ENCODE results near the gene DIAPH2.
A peak's percentile ranks its signal among the peaks of the same experiment; 100 is the strongest.
"Not testable (repeated sequence)": the region's sequence is repeated elsewhere in the genome, so short reads cannot be mapped to it uniquely, and the experiment has no call there.

DIAPH2 gene

DNA sequence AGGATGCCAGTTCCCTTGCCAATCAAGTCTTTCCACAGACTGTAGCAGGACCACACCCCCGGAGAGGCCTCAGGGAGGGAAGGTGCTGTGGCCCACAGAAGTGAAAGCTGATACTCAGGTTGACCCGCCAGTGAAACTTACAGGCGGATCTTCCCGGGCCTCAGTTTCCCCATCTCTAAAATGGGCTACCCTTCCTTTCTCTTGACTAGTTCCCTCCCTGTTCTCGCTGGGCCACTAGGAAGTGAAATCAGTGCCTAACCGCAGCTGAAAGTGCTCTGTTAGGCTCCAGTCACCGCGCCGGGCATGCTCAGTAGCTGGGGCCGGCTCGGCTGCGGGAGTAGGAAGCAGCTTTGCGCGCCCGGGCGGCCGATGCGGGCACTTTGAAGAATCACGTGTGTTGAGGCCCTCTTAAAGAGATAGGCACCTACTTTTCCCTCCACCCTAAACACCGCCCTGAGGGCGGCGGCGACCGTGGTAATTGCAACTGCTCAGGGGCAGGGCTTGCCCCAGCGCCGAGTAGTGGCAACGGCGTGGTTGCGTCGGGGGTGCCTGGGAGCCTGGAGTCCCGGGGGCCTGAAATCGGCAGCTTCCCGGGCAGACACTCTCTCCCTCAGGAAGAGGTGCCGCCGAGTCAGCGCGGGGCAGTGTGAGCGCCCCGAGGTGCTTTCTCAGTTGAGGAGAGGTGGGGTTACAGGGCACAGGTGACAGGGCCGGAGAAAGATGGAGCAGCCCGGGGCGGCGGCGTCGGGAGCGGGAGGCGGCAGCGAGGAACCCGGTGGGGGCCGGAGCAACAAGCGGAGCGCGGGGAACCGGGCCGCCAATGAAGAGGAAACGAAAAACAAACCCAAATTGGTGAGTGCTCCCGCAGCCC lies at the start of gene DIAPH2:
Gene DIAPH2, plus strand, starts transcription at position 504 of the 871 bp plus-strand sequence.
- peak; percentile 79 for DNase-seq

DNA sequence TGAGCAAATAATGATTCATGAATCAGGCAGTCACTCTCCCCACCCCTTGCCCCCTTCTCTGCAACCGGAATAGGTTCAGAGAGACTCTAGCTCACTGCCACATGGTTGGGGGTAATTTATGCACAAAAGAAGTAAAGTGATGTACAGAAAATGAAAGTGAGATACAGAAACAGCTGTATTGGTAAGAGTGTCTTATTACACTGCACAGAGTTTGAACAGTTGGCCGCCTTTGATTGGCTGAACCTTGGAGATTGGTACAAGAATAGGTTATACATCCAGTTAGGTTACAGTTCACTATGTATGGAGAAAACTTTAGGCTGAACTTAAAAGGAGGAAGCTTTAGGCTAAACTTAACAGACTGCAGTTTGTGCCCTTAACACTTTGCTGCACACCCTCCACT lies 34.6 kb upstream of the DIAPH2 start:
- DNase-seq, result no peak

GRCh38 chrX:96655947-96656623 lies 28.6 kb upstream of the DIAPH2 start:
- no peak for DNase-seq

DNA sequence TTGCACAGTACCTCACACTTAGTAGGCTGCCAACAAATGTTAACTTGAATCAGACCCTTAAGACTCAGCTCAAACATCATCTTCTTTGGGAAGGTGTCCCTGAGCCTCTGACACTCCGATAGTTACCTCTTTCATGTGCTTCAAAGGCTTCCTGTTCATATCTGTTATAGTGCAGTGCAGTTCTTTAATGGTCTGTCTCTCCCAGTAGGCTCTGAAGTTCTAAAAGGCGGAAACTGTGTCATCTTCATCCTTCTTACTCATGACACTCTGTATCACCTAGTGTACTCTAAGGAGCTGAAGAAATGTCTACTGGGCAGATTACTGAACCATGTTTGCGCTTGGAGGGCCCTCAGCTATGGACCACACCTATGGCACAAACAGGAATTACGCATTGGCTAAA lies 2.1 kb upstream of the DIAPH2 start:
- no peak for DNase-seq

GRCh38 chrX:96683997-96684338 lies 674 bp upstream of the DIAPH2 start:
- DNase-seq, result no peak

DNA sequence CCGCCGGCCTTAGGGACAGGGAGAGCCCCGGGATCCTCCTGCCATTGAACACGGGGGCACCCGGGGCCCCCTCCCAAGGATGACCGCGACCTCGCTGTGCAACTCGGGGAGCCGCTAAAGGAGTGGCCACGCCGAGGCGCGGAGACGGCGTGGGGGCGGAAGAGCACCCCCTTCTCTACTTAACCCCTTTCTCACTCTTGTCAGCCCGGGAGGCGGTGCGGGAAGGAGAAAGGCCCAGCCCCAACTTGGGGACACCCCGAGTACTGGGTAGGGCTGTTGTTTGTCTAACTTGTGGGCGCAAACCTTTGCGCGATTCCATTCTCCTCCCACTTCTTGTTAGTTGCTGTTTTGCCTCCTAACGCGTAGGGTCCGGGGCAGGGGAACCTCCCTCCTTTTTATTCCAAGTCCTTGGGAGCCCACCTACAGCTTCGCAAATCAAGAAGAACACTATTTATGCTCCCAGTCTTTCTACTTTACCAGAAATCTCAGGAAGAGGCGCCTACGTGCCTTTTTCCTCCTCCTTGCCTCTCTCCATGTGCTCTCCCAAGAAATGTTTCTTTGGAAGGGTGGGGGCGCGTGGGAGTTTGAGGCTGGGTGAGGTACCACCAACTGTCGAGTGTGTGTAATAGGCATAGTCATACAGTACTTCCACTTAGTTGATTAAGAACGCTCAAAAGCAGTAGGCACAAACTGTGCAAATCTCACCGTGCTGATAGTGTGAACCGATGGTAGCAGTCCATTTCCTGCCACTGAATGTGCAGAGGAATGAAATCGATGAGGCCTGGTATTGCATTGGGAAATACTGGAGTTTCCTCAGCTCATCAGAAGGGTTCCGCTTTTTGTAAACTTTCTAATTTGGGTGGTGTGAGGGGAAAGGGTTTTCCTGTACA lies 813 bp downstream of the DIAPH2 start:
- peak; percentile 56 for DNase-seq

DNA sequence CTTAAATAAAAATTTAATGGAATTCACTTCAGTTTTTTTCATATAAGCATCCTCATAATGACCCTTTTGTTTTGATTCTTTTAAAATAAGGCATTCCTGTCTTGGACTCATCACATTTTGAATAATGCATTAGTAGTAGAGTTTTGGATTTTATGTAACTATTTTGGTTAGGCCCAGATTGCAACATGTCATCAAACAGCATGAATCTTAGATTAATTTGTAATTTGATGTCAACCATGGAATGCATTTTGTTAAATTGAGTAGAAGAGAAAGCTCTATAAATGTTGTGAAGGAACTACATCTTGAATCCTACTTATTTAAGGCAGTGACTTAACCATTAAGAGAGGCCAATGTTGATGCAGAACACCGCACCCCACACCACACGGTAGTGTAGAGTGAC lies 3.1 kb downstream of the DIAPH2 start:
- DNase-seq, result no peak

DNA sequence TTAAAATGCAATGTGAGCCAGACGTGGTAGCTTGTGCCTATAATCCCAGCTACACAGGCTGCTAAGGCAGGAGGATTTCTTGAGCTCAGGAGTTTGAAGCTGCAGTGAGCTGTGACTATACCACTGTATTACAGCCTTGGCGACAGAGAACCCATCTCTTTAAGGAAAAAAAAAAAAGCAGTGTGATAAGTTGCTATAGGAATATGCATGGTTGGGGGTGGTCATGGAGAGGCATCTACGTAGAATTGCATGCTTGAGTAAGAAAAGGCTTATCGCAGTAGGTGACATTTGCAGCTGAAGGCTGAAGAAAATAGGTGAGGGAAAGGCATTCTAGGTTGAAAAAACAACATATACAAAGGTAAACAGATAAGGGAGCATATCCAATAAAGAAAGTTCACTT lies 4.1 kb downstream of the DIAPH2 start:
- DNase-seq, result no peak

DNA sequence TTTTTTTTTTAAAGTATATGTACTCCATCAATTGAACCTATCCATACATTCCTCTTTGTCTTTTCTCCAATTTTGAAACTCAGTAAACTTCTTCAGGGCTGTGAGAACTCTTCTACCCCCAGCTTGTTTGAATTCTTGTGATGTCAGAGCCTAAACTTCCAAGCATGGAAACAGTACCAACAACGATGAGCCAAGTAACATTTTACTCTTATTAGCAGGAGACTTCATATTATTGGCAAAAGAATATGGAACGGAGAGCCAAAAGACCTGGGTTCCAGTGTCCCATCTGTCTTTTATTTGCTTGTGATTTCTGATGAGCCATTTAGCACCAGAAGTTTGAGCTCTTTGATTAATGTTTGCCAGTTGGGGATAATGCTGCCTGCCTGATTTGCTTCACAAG lies 5.3 kb downstream of the DIAPH2 start:
- DNase-seq, result no peak

- DNase-seq, result no peak
These were observed 7.8 kb downstream of the DIAPH2 start for GRCh38 chrX:96692454-96692853.

- no peak for DNase-seq
These were observed 8.2 kb downstream of the DIAPH2 start for GRCh38 chrX:96692890-96693289.

DNA sequence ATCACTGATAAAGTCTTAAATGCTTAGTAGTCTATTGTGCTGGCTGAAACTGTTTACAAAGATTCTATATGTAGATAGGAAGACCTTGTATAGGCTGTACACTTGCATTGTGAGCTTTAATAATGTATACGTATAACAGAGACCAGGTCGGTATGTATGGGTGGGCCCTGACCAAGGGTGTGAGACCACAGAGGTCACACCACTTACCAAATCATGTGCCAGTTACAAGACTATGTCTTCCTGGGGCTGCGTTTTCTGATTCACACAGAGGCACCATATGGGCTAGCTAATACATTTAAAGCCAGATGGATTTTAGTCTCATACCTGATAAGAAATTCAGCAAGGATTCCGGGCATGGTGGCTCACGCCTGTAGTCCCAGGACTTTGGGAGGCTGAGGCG lies 8.8 kb downstream of the DIAPH2 start:
- no peak for DNase-seq

- DNase-seq, result no peak
These were observed 11.8 kb downstream of the DIAPH2 start for GRCh38 chrX:96696462-96696861.

GRCh38 chrX:96700625-96701024 lies 16.0 kb downstream of the DIAPH2 start:
- DNase-seq, result no peak

DNA sequence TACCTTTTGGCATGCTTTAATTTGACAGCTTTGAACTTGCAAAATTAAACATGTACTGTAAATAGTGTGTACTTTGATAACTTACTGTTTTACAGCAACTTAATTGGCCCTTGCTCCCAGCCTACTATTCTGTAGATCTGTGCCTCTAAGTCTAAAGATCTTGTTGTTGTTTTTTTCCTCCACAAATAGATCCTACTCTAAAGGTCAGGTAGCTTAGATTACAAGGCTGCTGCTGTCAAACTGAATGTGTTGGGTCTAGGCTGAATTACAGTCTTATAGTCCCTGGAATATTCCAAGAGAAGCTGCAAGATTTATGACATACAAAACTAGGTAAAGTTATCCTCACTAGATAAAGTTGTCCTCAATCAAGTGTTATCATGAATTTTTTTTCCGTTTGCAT lies 18.7 kb downstream of the DIAPH2 start:
- no peak for DNase-seq

GRCh38 chrX:96703816-96704215 lies 19.2 kb downstream of the DIAPH2 start:
- DNase-seq, result no peak

DNA sequence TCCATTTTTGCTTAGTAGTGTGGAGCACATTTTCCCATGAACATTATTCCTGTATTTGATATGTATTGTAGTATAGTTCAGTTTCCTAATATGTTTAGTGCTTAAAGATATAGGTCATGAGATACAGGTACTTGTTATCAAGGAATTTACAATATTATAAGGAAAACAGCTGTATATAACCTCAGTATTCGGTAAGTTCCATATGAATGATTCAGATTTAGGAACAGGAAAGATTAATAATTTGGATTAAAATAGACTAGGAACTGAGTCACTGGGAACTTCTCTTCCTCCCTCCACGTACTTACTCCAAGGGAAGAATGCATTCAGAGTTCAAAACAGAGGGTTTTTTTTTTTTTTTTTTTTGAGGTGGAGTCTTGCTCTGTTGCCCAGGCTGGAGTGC lies 20.0 kb downstream of the DIAPH2 start:
- DNase-seq, result no peak

DNA sequence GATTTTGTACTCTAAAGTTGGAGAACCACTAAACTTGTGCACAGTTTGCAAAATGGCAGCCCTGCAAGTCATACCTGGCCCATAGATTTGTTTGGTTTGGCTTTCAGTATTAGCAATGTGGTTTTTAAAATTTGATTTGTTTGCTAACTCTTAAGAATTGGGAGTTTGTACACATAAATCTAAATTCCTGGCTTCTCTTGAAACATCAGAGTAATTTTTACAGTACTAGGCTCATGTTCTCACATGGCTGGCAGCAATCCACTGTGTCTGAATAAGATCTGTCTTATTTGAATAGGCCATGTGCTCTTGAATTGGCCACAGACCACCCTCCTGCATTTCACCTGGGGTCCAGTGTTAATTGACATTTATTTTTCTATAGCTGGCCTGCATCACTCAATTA lies 21.3 kb downstream of the DIAPH2 start:
- no peak for DNase-seq

DNA sequence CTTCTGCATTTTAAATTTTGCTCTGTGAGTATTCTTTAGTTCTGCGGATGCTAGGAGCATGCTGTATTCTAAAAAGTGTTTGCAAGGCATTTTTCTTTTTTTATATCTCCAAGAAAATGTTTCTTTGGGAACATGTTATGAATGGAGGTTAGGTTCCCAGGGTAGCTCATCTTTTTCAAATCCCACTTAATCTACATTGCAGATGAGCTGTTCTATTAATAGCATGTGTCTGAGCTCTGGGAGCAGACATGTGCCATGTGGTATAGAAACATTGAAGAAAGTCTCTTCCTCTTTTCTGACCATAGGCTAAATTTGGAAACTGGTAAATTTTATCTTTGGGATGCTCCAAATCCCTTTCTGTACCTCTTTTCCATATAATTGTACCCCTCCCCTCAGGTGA lies 23.2 kb downstream of the DIAPH2 start:
- no peak for DNase-seq

DNA sequence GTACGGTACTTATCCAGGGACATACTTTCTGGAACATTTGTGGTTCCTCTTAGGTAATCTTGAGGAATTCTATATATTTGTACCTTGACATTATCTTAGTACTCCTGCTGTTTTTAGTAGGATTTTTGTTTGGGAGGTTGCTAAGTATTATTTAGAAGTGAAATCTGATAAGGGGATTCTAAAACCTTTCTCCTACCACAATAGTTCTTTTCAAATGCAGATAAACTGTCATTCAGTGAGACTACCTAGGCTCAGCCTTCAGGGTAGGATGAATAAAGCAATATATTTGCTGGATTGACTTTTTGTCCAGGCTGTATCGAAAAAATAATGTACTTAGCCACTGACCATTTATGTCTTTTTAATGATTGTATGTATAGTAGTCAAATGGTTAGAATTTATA lies 25.4 kb downstream of the DIAPH2 start:
- DNase-seq, result no peak

DNA sequence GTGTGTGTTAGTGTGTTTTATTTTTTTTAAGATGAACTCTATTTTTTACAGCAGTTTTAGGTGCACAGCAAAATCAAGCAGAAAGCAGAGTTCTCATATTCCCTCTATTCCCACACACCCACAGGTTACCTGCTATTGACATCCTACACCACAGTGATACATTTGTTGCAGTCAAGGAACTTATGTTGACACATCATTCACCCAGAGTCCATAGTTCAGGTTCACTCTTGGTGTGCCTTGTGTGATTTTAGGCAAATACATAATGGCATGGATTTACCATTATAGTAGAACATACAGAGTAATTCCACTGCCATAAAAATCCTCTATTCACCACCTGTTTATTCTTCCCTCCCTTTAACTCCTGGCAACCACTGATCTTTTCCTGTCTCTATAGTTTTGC lies 28.7 kb downstream of the DIAPH2 start:
- no peak for DNase-seq

DNA sequence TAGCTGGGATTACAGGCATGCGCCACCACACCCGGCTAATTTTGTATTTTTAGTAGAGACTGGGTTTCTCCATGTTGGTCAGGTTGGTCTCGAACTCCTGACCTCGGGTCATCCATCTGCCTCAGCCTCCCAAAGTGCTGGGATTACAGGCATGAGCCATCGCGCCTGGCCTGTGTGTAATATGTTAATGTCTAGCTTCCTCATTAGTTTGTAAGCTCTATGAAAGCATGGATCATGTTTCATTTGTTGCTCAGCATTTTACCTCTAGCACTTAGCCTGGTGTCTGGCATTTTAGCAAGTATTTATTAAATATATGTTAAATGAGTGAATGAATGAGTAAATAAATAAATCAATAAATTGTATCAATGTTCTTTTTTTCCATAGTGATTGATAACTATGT lies 29.8 kb downstream of the DIAPH2 start:
- DNase-seq, result not testable (repeated sequence)

DNA sequence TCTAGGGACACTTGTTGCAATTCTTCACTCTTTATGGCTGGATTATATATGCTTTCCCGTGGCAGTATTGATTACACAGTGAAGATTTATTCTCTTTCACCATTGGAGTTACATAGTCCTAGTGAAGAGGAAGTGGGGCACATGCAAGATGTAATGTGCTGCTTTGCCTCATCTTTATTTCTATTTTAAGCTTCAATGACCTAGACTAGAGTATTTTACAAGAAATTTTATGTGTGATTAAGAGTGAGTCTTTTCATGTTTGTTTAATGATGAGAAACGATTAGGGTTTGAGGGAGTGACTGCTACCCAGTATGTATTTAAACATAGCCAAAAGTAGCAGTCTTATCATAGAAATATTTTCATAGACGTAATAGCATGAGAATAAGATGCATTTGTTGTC lies 30.8 kb downstream of the DIAPH2 start:
- DNase-seq, result no peak
